Non-pigmented ciliary epithelial cell (primary cell): ENCODE data around the gene VPS37D.
"Not testable (repeated sequence)": the region's sequence is repeated elsewhere in the genome, so short reads cannot be mapped to it uniquely, and the experiment has no call there.

Source experiments
- DNase-seq: peaks from one replicate; pipeline ENCODE4 v3.0.0-alpha.2; 2010; ENCODE audit warnings: low read depth

Gene VPS37D

GRCh38 chr7:73646785-73647724, 20.6 kb upstream of the VPS37D start:
- no peak for DNase-seq

- DNase-seq: no peak
Measured at GRCh38 chr7:73647725-73648592, 19.7 kb upstream of the VPS37D start.

GRCh38 chr7:73648593-73649332, 18.9 kb upstream of the VPS37D start:
- no peak for DNase-seq

GRCh38 chr7:73649576-73649975, 18.1 kb upstream of the VPS37D start:
- DNase-seq: no peak

- DNase-seq: no peak
Measured at GRCh38 chr7:73650524-73650923, 17.1 kb upstream of the VPS37D start.

- no peak for DNase-seq
Measured at GRCh38 chr7:73652541-73652949, 15.1 kb upstream of the VPS37D start.

- DNase-seq: not testable (repeated sequence)
Measured at GRCh38 chr7:73655309-73655708, 12.3 kb upstream of the VPS37D start.

- no peak for DNase-seq
Measured at GRCh38 chr7:73659983-73660382, 7.6 kb upstream of the VPS37D start.

GRCh38 chr7:73660594-73660993, 7.0 kb upstream of the VPS37D start:
- not testable (repeated sequence) for DNase-seq

GRCh38 chr7:73663033-73663432, 4.6 kb upstream of the VPS37D start:
- no peak for DNase-seq

GRCh38 chr7:73668103-73668885, 663 bp downstream of the VPS37D start:
- DNase-seq: no peak

GRCh38 chr7:73668886-73669230, 1.2 kb downstream of the VPS37D start:
- no peak for DNase-seq

- no peak for DNase-seq
Measured at GRCh38 chr7:73669288-73669701, 1.7 kb downstream of the VPS37D start.

GRCh38 chr7:73669858-73670385, 2.3 kb downstream of the VPS37D start:
- DNase-seq: no peak

GRCh38 chr7:73671322-73671661, 3.7 kb downstream of the VPS37D start:
- DNase-seq: no peak

- no peak for DNase-seq
Measured at GRCh38 chr7:73671857-73672445, 4.3 kb downstream of the VPS37D start.

GRCh38 chr7:73674468-73675124, 7.0 kb downstream of the VPS37D start:
- no peak for DNase-seq

- not testable (repeated sequence) for DNase-seq
Measured at GRCh38 chr7:73676062-73676461, 8.4 kb downstream of the VPS37D start.

GRCh38 chr7:73678862-73679261, 11.2 kb downstream of the VPS37D start:
- DNase-seq: no peak

GRCh38 chr7:73679709-73680108, 12.1 kb downstream of the VPS37D start:
- DNase-seq: no peak
